H9 (cell line): Measurements from ENCODE around the gene COL18A1. TPM values are rescaled to one million over a fixed set of nuclear protein-coding genes. Genes with fewer than 3 reads are reported as not detected.

Experiments used
- DNase-seq: peaks from one replicate; pipeline ENCODE4 v3.0.0-alpha.2; 2017
- H2AFZ ChIP-seq: one replicate; pipeline ENCODE4 v1.6.1; 2013; ENCODE audit warnings: mild to moderate bottlenecking, low read length, control low read depth, moderate library complexity
- H2AK5ac ChIP-seq: 2 replicates; pipeline ENCODE4 v1.6.1; 2013; ENCODE audit warnings: low read length, control low read depth, mixed read lengths; ENCODE audit not compliant: insufficient read length
- H2BK120ac ChIP-seq: one replicate; pipeline ENCODE4 v1.6.1; 2013; ENCODE audit warnings: low read depth, mild to moderate bottlenecking, low read length, control low read depth, inconsistent platforms; ENCODE audit not compliant: poor library complexity, severe bottlenecking
- H2BK12ac ChIP-seq: 2 replicates; pipeline ENCODE4 v1.6.1; 2013; ENCODE audit warnings: low read length, control low read depth, mixed read lengths, low read depth; ENCODE audit not compliant: insufficient read length
- H2BK15ac ChIP-seq: 2 replicates; pipeline ENCODE4 v1.6.1; 2013; ENCODE audit warnings: low read depth, low read length, control low read depth
- H2BK20ac ChIP-seq: one replicate; pipeline ENCODE4 v1.6.1; 2013; ENCODE audit warnings: low read depth, mild to moderate bottlenecking, low read length, control low read depth, inconsistent platforms; ENCODE audit not compliant: poor library complexity, severe bottlenecking
- H2BK5ac ChIP-seq: 2 replicates; pipeline ENCODE4 v1.6.1; 2013; ENCODE audit warnings: low read length, control low read depth, mixed read lengths; ENCODE audit not compliant: insufficient read length
- H3K14ac ChIP-seq: 2 replicates; pipeline ENCODE4 v1.6.1; 2013; ENCODE audit warnings: low read length, control low read depth; ENCODE audit not compliant: insufficient read depth
- H3K18ac ChIP-seq: 2 replicates; pipeline ENCODE4 v1.6.1; 2013; ENCODE audit warnings: low read depth, mild to moderate bottlenecking, mixed read lengths, low read length, control low read depth; ENCODE audit not compliant: insufficient read length
- H3K23ac ChIP-seq: 2 replicates; pipeline ENCODE4 v1.6.1; 2013; ENCODE audit warnings: low read length, control low read depth, mixed read lengths, low read depth; ENCODE audit not compliant: insufficient read length
- H3K23me2 ChIP-seq: 2 replicates; pipeline ENCODE4 v1.6.1; 2013; ENCODE audit warnings: low read depth, mild to moderate bottlenecking, mixed read lengths, low read length, control low read depth; ENCODE audit not compliant: insufficient read length, poor library complexity, severe bottlenecking
- H3K27ac ChIP-seq: 2 replicates; pipeline ENCODE4 v1.5.1; 2013; ENCODE audit warnings: low read length, control low read depth, mixed read lengths, low read depth; ENCODE audit not compliant: insufficient read length
- H3K27me3 ChIP-seq: 2 replicates; pipeline ENCODE4 v1.6.1; 2013; ENCODE audit warnings: low read length, control low read depth, inconsistent platforms; ENCODE audit not compliant: insufficient read depth
- H3K4ac ChIP-seq: 2 replicates; pipeline ENCODE4 v1.6.1; 2013; ENCODE audit warnings: low read depth, mild to moderate bottlenecking, control low read depth, inconsistent platforms, low read length, moderate library complexity
- H3K4me1 ChIP-seq: 2 replicates; pipeline ENCODE4 v1.6.1; 2013; ENCODE audit warnings: low read length, control low read depth, inconsistent platforms; ENCODE audit not compliant: insufficient read depth
- H3K4me2 ChIP-seq: 2 replicates; pipeline ENCODE4 v1.6.1; 2013; ENCODE audit warnings: low read length, control low read depth, mixed read lengths; ENCODE audit not compliant: insufficient read length, insufficient read depth
- H3K56ac ChIP-seq: 2 replicates; pipeline ENCODE4 v1.6.1; 2013; ENCODE audit warnings: low read depth, mild to moderate bottlenecking, mixed read lengths, low read length, control low read depth; ENCODE audit not compliant: insufficient read length
- H3K79me1 ChIP-seq: 2 replicates; pipeline ENCODE4 v1.6.1; 2013; ENCODE audit warnings: low read depth, mild to moderate bottlenecking, moderate library complexity, low read length, control low read depth, inconsistent platforms; ENCODE audit not compliant: insufficient read depth, poor library complexity, severe bottlenecking
- H3K79me2 ChIP-seq: 2 replicates; pipeline ENCODE4 v1.6.1; 2013; ENCODE audit warnings: low read length, control low read depth, inconsistent platforms; ENCODE audit not compliant: insufficient read depth
- H3K9ac ChIP-seq: 2 replicates; pipeline ENCODE4 v1.6.1; 2013; ENCODE audit warnings: low read length, control low read depth, mixed read lengths; ENCODE audit not compliant: insufficient read length; ENCODE audit errors: extremely low read depth
- H3K9me3 ChIP-seq: one replicate; pipeline ENCODE4 v1.6.1; 2013; ENCODE audit warnings: low read depth, low read length, inconsistent platforms; ENCODE audit not compliant: control insufficient read depth
- H3T11ph ChIP-seq: one replicate; pipeline ENCODE4 v1.6.1; 2013; ENCODE audit warnings: mild to moderate bottlenecking, low read length, control low read depth, inconsistent platforms
- H4K20me1 ChIP-seq: one replicate; pipeline ENCODE4 v1.6.1; 2013; ENCODE audit not compliant: control insufficient read depth, insufficient read length, insufficient read depth
- H4K5ac ChIP-seq: 2 replicates; pipeline ENCODE4 v1.6.1; 2013; ENCODE audit warnings: low read depth, mild to moderate bottlenecking, mixed read lengths, low read length, control low read depth; ENCODE audit not compliant: insufficient read length
- H4K8ac ChIP-seq: replicated peaks from 2 replicates; pipeline ENCODE4 v1.6.1; 2013; ENCODE audit warnings: low read length, control low read depth, mixed read lengths, low read depth; ENCODE audit not compliant: insufficient read length
- H4K91ac ChIP-seq: 2 replicates; pipeline ENCODE4 v1.6.1; 2013; ENCODE audit warnings: low read depth, mild to moderate bottlenecking, moderate library complexity, mixed read lengths, low read length, control low read depth; ENCODE audit not compliant: insufficient read length
- H3K27ac Mint-ChIP-seq, 3 experiments: 2 replicates in 2 of 3; 3 replicates in 1 of 3; pipeline ENCODE4 v1.8.0; 2020 to 2021; ENCODE audit warnings: mixed read lengths in 3 of 3, mild to moderate bottlenecking in 1 of 3, moderate library complexity in 1 of 3
- H3K27me3 Mint-ChIP-seq: 2 replicates; pipeline ENCODE4 v1.8.0; 2021; ENCODE audit warnings: low read depth, mild to moderate bottlenecking, moderate library complexity, mixed read lengths
- H3K36me3 Mint-ChIP-seq, 3 experiments: 2 replicates in 2 of 3; 3 replicates in 1 of 3; pipeline ENCODE4 v1.8.0; 2020 to 2021; ENCODE audit warnings: low read depth in 3 of 3, mixed read lengths in 3 of 3; ENCODE audit not compliant: insufficient read depth in 1 of 3
- H3K4me1 Mint-ChIP-seq, 2 experiments: 2 replicates each; pipeline ENCODE4 v1.8.0; 2020; ENCODE audit warnings: mixed read lengths in 2 of 2
- H3K4me3 Mint-ChIP-seq, 2 experiments: 2 replicates in 1 of 2; 3 replicates in 1 of 2; pipeline ENCODE4 v1.8.0; 2020 to 2021; ENCODE audit warnings: mild to moderate bottlenecking in 2 of 2, mixed read lengths in 2 of 2, moderate library complexity in 1 of 2
- H3K9me3 Mint-ChIP-seq, 2 experiments: 2 replicates in 1 of 2; 3 replicates in 1 of 2; pipeline ENCODE4 v1.8.0; 2020; ENCODE audit warnings: mild to moderate bottlenecking in 2 of 2, mixed read lengths in 2 of 2, moderate library complexity in 1 of 2
- WGBS: extraction: QIAGEN DNeasy Blood & Tissue Kit; methylation state at CpG from one replicate; pipeline ENCODE4 v1.1.7; 2013; ENCODE audit warnings: missing lambda C conversion rate, low lambda C conversion rate, mixed read lengths; ENCODE audit not compliant: insufficient read length; ENCODE audit errors: extremely low coverage; 5-methylcytosine and 5-hydroxymethylcytosine counted together
- total RNA-seq: library from RNA; stranded (reverse); gene quantifications from 2 replicates; pipeline ENCODE4 v1.2.1, GENCODE V29; 2021
- TF ChIP-seq, protein P1 (sequence below): fragments of 200-600 bp; sonication (generic); conservative IDR thresholded peaks from 3 replicates; pipeline ENCODE4 v1.8.0; 2021; ENCODE audit warnings: antibody characterized with exemption, mild to moderate bottlenecking

Gene COL18A1
- total RNA-seq, 1 experiment from 2014 or later: 232 TPM

DNA sequence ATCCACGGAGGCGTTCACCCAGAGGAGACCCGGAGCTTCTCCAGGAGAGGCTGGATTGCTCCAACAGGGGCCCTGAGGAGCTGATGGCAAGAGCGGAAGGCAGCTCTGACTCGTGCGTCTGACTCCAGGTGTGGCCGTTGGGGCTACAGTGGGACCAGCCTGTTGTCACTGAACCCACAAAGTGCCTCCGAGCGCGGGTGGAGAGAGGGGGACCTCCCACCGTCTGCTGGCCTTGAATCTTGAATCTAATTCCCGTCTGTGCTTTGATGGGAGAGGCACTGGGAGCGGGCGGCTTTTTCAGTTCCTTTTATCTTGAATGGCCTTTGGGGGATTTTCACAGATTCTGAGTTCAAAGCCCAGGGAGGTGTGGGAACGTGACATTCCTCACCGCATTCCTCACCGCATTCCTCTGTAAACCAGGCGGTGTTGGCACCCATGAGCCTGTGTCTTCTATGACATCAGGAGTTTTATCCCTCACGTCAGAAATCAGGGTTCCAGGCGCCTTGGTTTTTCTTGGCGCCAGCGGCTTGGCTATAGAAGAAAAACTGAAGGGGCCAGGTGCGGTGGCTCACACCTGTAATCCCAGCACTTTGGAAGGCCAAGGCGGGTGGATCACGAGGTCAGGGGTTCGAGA, 39.2 kb upstream of the COL18A1 start:
- H3K79me2 ChIP-seq: no peaks in the 10 kb centered on the region
- peaks cover 57 to 61% of the 10 kb centered on the region in 2 experiments for H3K4me1 Mint-ChIP-seq
- H2BK15ac ChIP-seq: no peak overlapping the region
- peak overlapping the region; percentile 78; the same call in 1 of the 2 replicates for H3K14ac ChIP-seq
- H3T11ph ChIP-seq: no peak overlapping the region
- H3K4me3 Mint-ChIP-seq: 0 out of 5 replicates have a peak overlapping the region, but pooled peaks of 1 of the 2 experiments have one; percentile 26
- H3K27ac Mint-ChIP-seq: peak overlapping the region; percentile 75 to 91 (median 85); a peak in 3 of 7 replicates
- H2AK5ac ChIP-seq: no peak overlapping the region
- H2BK5ac ChIP-seq: no peak overlapping the region
- DNase-seq: peak; percentile 66
- no peak overlapping the region for H4K5ac ChIP-seq
- 0 out of 5 replicates have a peak, but pooled peaks cover 0 to 2% of the 10 kb centered on the region in 2 experiments for H3K9me3 Mint-ChIP-seq
- H3K4me1 ChIP-seq: peaks cover 2% of the 10 kb centered on the region; the same call in 1 of the 2 replicates
- no peaks in the 10 kb centered on the region for H3K23me2 ChIP-seq
- TF ChIP-seq, protein P1, sequence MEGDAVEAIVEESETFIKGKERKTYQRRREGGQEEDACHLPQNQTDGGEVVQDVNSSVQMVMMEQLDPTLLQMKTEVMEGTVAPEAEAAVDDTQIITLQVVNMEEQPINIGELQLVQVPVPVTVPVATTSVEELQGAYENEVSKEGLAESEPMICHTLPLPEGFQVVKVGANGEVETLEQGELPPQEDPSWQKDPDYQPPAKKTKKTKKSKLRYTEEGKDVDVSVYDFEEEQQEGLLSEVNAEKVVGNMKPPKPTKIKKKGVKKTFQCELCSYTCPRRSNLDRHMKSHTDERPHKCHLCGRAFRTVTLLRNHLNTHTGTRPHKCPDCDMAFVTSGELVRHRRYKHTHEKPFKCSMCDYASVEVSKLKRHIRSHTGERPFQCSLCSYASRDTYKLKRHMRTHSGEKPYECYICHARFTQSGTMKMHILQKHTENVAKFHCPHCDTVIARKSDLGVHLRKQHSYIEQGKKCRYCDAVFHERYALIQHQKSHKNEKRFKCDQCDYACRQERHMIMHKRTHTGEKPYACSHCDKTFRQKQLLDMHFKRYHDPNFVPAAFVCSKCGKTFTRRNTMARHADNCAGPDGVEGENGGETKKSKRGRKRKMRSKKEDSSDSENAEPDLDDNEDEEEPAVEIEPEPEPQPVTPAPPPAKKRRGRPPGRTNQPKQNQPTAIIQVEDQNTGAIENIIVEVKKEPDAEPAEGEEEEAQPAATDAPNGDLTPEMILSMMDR: no peak
- peak overlapping the region; percentile 71 for H3K18ac ChIP-seq
- WGBS: no CpG with 5 or more reads among the region's 26 CpGs
- no peak overlapping the region for H4K8ac ChIP-seq
- no peak overlapping the region for H2AFZ ChIP-seq
- H3K4me2 ChIP-seq: no peak overlapping the region
- H2BK120ac ChIP-seq: no peak overlapping the region
- no peaks in the 10 kb centered on the region for H4K20me1 ChIP-seq
- H3K4ac ChIP-seq: no peak overlapping the region; the same call in 1 of the 2 replicates
- no peak overlapping the region for H2BK12ac ChIP-seq
- H3K36me3 Mint-ChIP-seq: no peaks in the 10 kb centered on the region
- no peak overlapping the region for H2BK20ac ChIP-seq
- no peak overlapping the region for H3K9ac ChIP-seq
- H3K23ac ChIP-seq: no peak overlapping the region
- H3K27me3 ChIP-seq: no peaks in the 10 kb centered on the region
- H3K27me3 Mint-ChIP-seq: peaks cover 7% of the 10 kb centered on the region
- no peak overlapping the region for H3K27ac ChIP-seq
- no peaks in the 10 kb centered on the region for H3K79me1 ChIP-seq
- no peaks in the 10 kb centered on the region for H3K9me3 ChIP-seq
- no peak overlapping the region for H3K56ac ChIP-seq
- H4K91ac ChIP-seq: peak overlapping the region; percentile 87
